ENCODE data around the gene RAB11FIP3.
A peak's percentile ranks its signal among the peaks of the same experiment; 100 is the strongest.

The RAB11FIP3 gene

GRCh38 chr16:427250-427649, 1.8 kb downstream of the RAB11FIP3 start:
- Histone ChIP-seq H3K27ac (no peak overlapping the region), H3K4me3 (peak overlapping the region; percentile 98)
- DNase-seq (ENCODE audit: low spot score): no peak
- TF ChIP-seq, protein P1, sequence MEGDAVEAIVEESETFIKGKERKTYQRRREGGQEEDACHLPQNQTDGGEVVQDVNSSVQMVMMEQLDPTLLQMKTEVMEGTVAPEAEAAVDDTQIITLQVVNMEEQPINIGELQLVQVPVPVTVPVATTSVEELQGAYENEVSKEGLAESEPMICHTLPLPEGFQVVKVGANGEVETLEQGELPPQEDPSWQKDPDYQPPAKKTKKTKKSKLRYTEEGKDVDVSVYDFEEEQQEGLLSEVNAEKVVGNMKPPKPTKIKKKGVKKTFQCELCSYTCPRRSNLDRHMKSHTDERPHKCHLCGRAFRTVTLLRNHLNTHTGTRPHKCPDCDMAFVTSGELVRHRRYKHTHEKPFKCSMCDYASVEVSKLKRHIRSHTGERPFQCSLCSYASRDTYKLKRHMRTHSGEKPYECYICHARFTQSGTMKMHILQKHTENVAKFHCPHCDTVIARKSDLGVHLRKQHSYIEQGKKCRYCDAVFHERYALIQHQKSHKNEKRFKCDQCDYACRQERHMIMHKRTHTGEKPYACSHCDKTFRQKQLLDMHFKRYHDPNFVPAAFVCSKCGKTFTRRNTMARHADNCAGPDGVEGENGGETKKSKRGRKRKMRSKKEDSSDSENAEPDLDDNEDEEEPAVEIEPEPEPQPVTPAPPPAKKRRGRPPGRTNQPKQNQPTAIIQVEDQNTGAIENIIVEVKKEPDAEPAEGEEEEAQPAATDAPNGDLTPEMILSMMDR (IDR thresholded peaks at IDR 0.05): no peak

GRCh38 chr16:430904-431303, 5.5 kb downstream of the RAB11FIP3 start:
- Histone ChIP-seq H3K27ac (no peak overlapping the region), H3K4me3 (no peak overlapping the region)
- TF ChIP-seq, protein P1 (IDR thresholded peaks at IDR 0.05): no peak
- DNase-seq (ENCODE audit: low spot score): no peak

- DNase-seq (ENCODE audit: low spot score): no peak
- TF ChIP-seq, protein P1 (IDR thresholded peaks at IDR 0.05): no peak
- Histone ChIP-seq H3K27ac (no peak overlapping the region), H3K4me3 (no peak overlapping the region)
Measured at GRCh38 chr16:440627-441026, 15.2 kb downstream of the RAB11FIP3 start.

- DNase-seq (ENCODE audit: low spot score): no peak
- TF ChIP-seq, protein P1 (IDR thresholded peaks at IDR 0.05): no peak
- Histone ChIP-seq H3K27ac (no peak overlapping the region), H3K4me3 (no peak overlapping the region)
Measured at GRCh38 chr16:441447-441846, 16.0 kb downstream of the RAB11FIP3 start.

- H3K4me3 ChIP-seq: no peak overlapping the region
- DNase-seq (ENCODE audit: low spot score): no peak
- no peak overlapping the region for H3K27ac ChIP-seq
- TF ChIP-seq, protein P1 (IDR thresholded peaks at IDR 0.05): no peak
Measured at GRCh38 chr16:442976-443375, 17.5 kb downstream of the RAB11FIP3 start.

GRCh38 chr16:444027-444426, 18.6 kb downstream of the RAB11FIP3 start:
- TF ChIP-seq, protein P1 (IDR thresholded peaks at IDR 0.05): no peak
- DNase-seq (ENCODE audit: low spot score): no peak
- Histone ChIP-seq H3K27ac (no peak overlapping the region), H3K4me3 (no peak overlapping the region)

- Histone ChIP-seq H3K27ac (no peak overlapping the region), H3K4me3 (no peak overlapping the region)
- DNase-seq (ENCODE audit: low spot score): no peak
- TF ChIP-seq, protein P1 (IDR thresholded peaks at IDR 0.05): no peak
Measured at GRCh38 chr16:445566-445965, 20.1 kb downstream of the RAB11FIP3 start.

Data from coronary artery (tissue), 2 donors.